Panc1 (cell line): ENCODE results near the gene RIPOR3. TPM values are rescaled to one million over a fixed set of nuclear protein-coding genes. Genes with fewer than 3 reads are reported as not detected.

Source experiments
- ATAC-seq: fragments of 200-7000 bp; cut with Tn5 transposase; 2 replicates; pipeline ENCODE4 v1.9.1; 2020; ENCODE audit warnings: mild to moderate bottlenecking, moderate library complexity
- BruUV-seq: library from RNA; stranded (reverse); fragments of 400-500 nt; replicated peaks from 2 replicates; lab custom pipeline; 2021; lab: Mats Ljungman, UMichigan
- CTCF ChIA-PET: fragments of 300-600 bp; sonication (Branson Sonifier 250); formaldehyde crosslinking; loops from one replicate; lab custom pipeline; 2022; ENCODE audit warnings: antibody characterized with exemption; lab: Charles Lee
- POLR2A ChIA-PET: fragments of 300-600 bp; sonication (Branson Sonifier 250); formaldehyde crosslinking; loops from one replicate; lab custom pipeline; 2022; ENCODE audit warnings: antibody characterized with exemption; lab: Charles Lee
- DNase-seq: peaks from one replicate; pipeline ENCODE4 v3.0.0-alpha.2; 2010; ENCODE audit warnings: low read depth, low spot score
- H3K27ac ChIP-seq: 2 replicates; pipeline ENCODE4 v1.5.1; 2011; ENCODE audit warnings: mild to moderate bottlenecking, low read length, inconsistent platforms
- H3K27me3 ChIP-seq: fragments of 200-500 bp; sonication (Bioruptor generic); 2 replicates; pipeline ENCODE4 v1.6.0; 2014; ENCODE audit warnings: low read length, inconsistent platforms; ENCODE audit not compliant: control insufficient read depth, insufficient read depth
- H3K36me3 ChIP-seq: fragments of 200-500 bp; sonication (Bioruptor generic); 2 replicates; pipeline ENCODE4 v1.5.1; 2014; ENCODE audit warnings: inconsistent platforms, mild to moderate bottlenecking, low read length, moderate library complexity; ENCODE audit not compliant: control insufficient read depth, insufficient read depth
- H3K4me1 ChIP-seq: 2 replicates; pipeline ENCODE4 v1.5.1; 2011; ENCODE audit warnings: inconsistent platforms, mild to moderate bottlenecking, low read length, moderate library complexity; ENCODE audit not compliant: control insufficient read depth, insufficient read depth
- H3K4me3 ChIP-seq, 2 experiments: 2 replicates each; pipeline ENCODE4 v1.5.1; 2011 to 2012; ENCODE audit warnings: low read depth in 2 of 2, low read length in 2 of 2, mild to moderate bottlenecking in 2 of 2, inconsistent platforms in 1 of 2, moderate library complexity in 1 of 2
- H3K9me3 ChIP-seq: fragments of 200-500 bp; sonication (Bioruptor generic); 2 replicates; pipeline ENCODE4 v1.5.1; 2014; ENCODE audit warnings: low read depth, mild to moderate bottlenecking, inconsistent platforms, low read length, moderate library complexity; ENCODE audit not compliant: control insufficient read depth, insufficient read depth
- CTCF ChIP-seq: fragments of 450-650 bp; IDR thresholded peaks from 2 replicates; pipeline ENCODE4 v1.5.1; 2017; ENCODE audit warnings: mild to moderate bottlenecking
- POLR2AphosphoS5 ChIP-seq: IDR thresholded peaks from 2 replicates; pipeline ENCODE4 v1.6.1; 2012; ENCODE audit warnings: mild to moderate bottlenecking, low read depth, low read length, moderate library complexity
- REST ChIP-seq, 2 experiments: IDR thresholded peaks; 2 replicates each; pipeline ENCODE4 v1.6.1; 2011 to 2012; ENCODE audit warnings: low read depth in 2 of 2, control low read depth in 1 of 2, low read length in 1 of 2, mild to moderate bottlenecking in 1 of 2, moderate library complexity in 1 of 2; ENCODE audit not compliant: insufficient read depth in 1 of 2
- SIN3A ChIP-seq: IDR thresholded peaks from 2 replicates; pipeline ENCODE4 v1.6.1; 2012; ENCODE audit warnings: low read depth, mild to moderate bottlenecking, low read length, moderate library complexity, borderline replicate concordance; ENCODE audit not compliant: insufficient read depth
- TCF7L2 ChIP-seq: IDR thresholded peaks from 2 replicates; pipeline ENCODE4 v1.6.1; 2011; ENCODE audit warnings: mild to moderate bottlenecking, low read depth, low read length, inconsistent platforms
- in situ Hi-C: cut with HindIII; loops from 2 replicates; pipeline ENCODE4 v1.10.0; 2016; ENCODE audit warnings: low sequenced_read_pairs, low pct_unique_long_range_greater_than_20kb
- intact Hi-C: fragments of 100-400 bp; cut with micrococcal nuclease; formaldehyde crosslinking; loops from one replicate; pipeline ENCODE4 v1.10.0; 2022; ENCODE audit not compliant: unreplicated experiment
- total RNA-seq: library from RNA; stranded (reverse); gene quantifications from one replicate; pipeline ENCODE4 v1.2.1, GENCODE V29; 2021; ENCODE audit not compliant: unreplicated experiment

The RIPOR3 gene
- total RNA-seq, 1 experiment from 2014 or later: 92.5 TPM

GRCh38 chr20:50711113-50711825, 19.9 kb upstream of the RIPOR3 start:
- Histone ChIP-seq H3K27ac (peak overlapping the region; percentile 88), H3K27me3 (no peaks in the 10 kb centered on the region), H3K4me3 (no peak overlapping the region), H3K36me3 (no peaks in the 10 kb centered on the region), H3K9me3 (no peaks in the 10 kb centered on the region), H3K4me1 (peaks cover 39% of the 10 kb centered on the region)
- POLR2A ChIA-PET: no interaction called here
- TF ChIP-seq REST (IDR thresholded peaks at IDR 0.05; ENCODE audit: insufficient read depth in 1 of 2, low read depth in 2 of 2, low read length in 1 of 2) (no peak), CTCF (no peak), SIN3A (no peak)
- BruUV-seq: no TSS peak
- ATAC-seq (no peak), DNase-seq (no peak)
- CTCF ChIA-PET: interaction anchor here (0.6 kb wide), 1 partner anchor 9 kb away, joined by 3 read pairs; no protein-coding TSS in a partner anchor
- in situ Hi-C loops: no loop called here
- intact Hi-C loops: no loop called here

GRCh38 chr20:50710492-50711063, 19.2 kb upstream of the RIPOR3 start:
- peak overlapping the region; percentile 69 for H3K27ac ChIP-seq
- TF ChIP-seq REST (IDR thresholded peaks at IDR 0.05; ENCODE audit: insufficient read depth in 1 of 2, low read depth in 2 of 2, low read length in 1 of 2) (no peak), CTCF (no peak), TCF7L2 (no peak), SIN3A (no peak), POLR2AphosphoS5 (no peak)
- intact Hi-C loops: no loop called here
- H3K27me3 ChIP-seq: no peaks in the 10 kb centered on the region
- no peaks in the 10 kb centered on the region for H3K9me3 ChIP-seq
- no peak overlapping the region for H3K4me3 ChIP-seq
- no peaks in the 10 kb centered on the region for H3K36me3 ChIP-seq
- peaks cover 38% of the 10 kb centered on the region for H3K4me1 ChIP-seq
- CTCF ChIA-PET: no interaction called here
- in situ Hi-C loops: no loop called here
- no peak for ATAC-seq
- BruUV-seq: no TSS peak
- no peak for DNase-seq
- POLR2A ChIA-PET: no interaction called here
